Measurements from ENCODE around the gene STIP1. TPM values are rescaled to one million over a fixed set of nuclear protein-coding genes. Genes with fewer than 3 reads are reported as not detected.

STIP1 gene
- total and polyA plus RNA-seq, 9 of the 15 experiments (the other 6 are each of a cell fraction or from before 2014, with no cell fraction given), result 58.1 to 465 (median 346) TPM

DNA sequence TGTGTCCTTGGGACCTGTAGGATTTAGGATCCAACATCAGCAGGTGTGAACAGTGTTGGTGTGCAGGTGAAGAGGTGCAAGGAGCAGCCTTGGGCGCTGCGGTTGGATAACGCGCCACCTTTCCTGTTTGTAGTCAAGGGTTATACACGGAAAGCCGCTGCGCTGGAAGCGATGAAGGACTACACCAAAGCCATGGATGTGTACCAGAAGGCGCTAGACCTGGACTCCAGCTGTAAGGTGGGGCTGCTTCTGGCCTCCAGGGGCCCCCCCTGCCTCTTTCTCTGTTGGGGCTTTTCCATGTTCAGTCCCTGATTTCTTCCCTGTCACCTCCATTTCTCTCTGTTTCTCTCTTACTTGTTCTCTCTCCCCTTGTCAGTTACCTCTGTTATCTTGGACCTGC lies 17.0 kb downstream of the STIP1 start:
- in situ Hi-C loops (cut with MboI), result no loop called here
- ATAC-seq, result no peak

More for the DNA sequence above, 17.0 kb downstream of the STIP1 start:
- Histone ChIP-seq H3K27me3 (ENCODE audit: control insufficient read depth in 2 of 2, insufficient read depth in 2 of 2, low read length in 2 of 2) (no peaks in the 10 kb centered on the region), H3K27ac (ENCODE audit: extremely low read depth, low read depth, low read length) (no peak overlapping the region), H3K9me3 (replicated peaks; ENCODE audit: control insufficient read depth, insufficient read depth, low read depth, low read length) (no peaks in the 10 kb centered on the region), H3K9me1 (ENCODE audit: control insufficient read depth, insufficient read depth, low read length) (no peaks in the 10 kb centered on the region), H3K79me2 (ENCODE audit: control insufficient read depth, insufficient read depth, low read length) (peaks cover 24% of the 10 kb centered on the region), H2AFZ (ENCODE audit: low read depth, low read length) (no peak overlapping the region), H3K4me1 (replicated peaks in 1 of 2; ENCODE audit: control insufficient read depth in 2 of 2, insufficient read depth in 2 of 2, low read length in 2 of 2) (peaks cover 24 to 45% of the 10 kb centered on the region in 2 experiments; a peak in 4 of 5 replicates), H3K4me2 (ENCODE audit: insufficient read depth, low read length) (no peak overlapping the region), H3K9ac (ENCODE audit: insufficient read depth in 1 of 2, low read depth in 2 of 2, low read length in 2 of 2) (0 out of 4 replicates have a peak overlapping the region, but pooled peaks of 1 of the 2 experiments have one; percentile 20), H3K4me3 (no peak overlapping the region), H4K20me1 (replicated peaks; ENCODE audit: control insufficient read depth, insufficient read depth, low read length) (no peaks in the 10 kb centered on the region; the same call in 1 of the 2 replicates), H3K36me3 (ENCODE audit: control insufficient read depth, insufficient read depth, low read length) (peaks cover 86% of the 10 kb centered on the region)
- FAIRE-seq (no peak), DNase-seq (ENCODE audit: extremely low read depth in 1 of 4, low spot score in 3 of 4) (no peak)
- CTCF ChIA-PET (ENCODE audit: low intra/inter-chr PET ratio), result no interaction called here
- intact Hi-C loops (cut with micrococcal nuclease), result no loop called here
- POLR2A ChIA-PET, result interaction anchor here (0.7 to 8.2 kb wide), 3 partner anchors 10 to 119 kb away, joined by 3 to 68 read pairs (median 3); partner anchors contain the start of genes CATSPERZ and ESRRA
- WGBS (ENCODE audit: insufficient coverage, low coverage, missing lambda C conversion rate), result 88% methylated on average over 9 of the region's 9 CpGs
- TF ChIP-seq HDAC3 (IDR thresholded peaks at IDR 0.05; ENCODE audit: borderline replicate concordance, partially characterized antibody) (no peak), ZBTB33 (CRISPR knock-in tag; IDR thresholded peaks at IDR 0.05) (peak; percentile 89), GTF2E2 (tag; IDR thresholded peaks at IDR 0.05) (no peak), PKNOX1 (IDR thresholded peaks at IDR 0.05) (no peak), SIX5 (IDR thresholded peaks at IDR 0.05; ENCODE audit: borderline replicate concordance in 1 of 2, insufficient read depth in 1 of 2, low read depth in 1 of 2, low read length in 2 of 2) (no peak), ZNF146 (CRISPR knock-in tag; IDR thresholded peaks at IDR 0.05; ENCODE audit: unreplicated experiment) (no peak)
- BruUV-seq (replicated peaks), result no TSS peak
